Esophagus squamous epithelium (tissue), 5 donors: ENCODE data around the gene KCNE2. TPM values are rescaled to one million over a fixed set of nuclear protein-coding genes. Genes with fewer than 3 reads are reported as not detected.

Experiments used
- DNase-seq: peaks from one replicate; lab custom pipeline; 2025; lab: John Stamatoyannopoulos, UW
- H3K27ac ChIP-seq, 4 donors: fragments of 200-600 bp; sonication (generic); one replicate each; pipeline ENCODE4 v1.5.1; 2016 to 2019; ENCODE audit warnings: mild to moderate bottlenecking in 1 of 4
- H3K27me3 ChIP-seq, 4 donors: fragments of 200-600 bp; sonication (generic); 1 replicate in 3 of 4; 2 replicates in 1 of 4; pipeline versions ENCODE4 v1.5.1 to v1.6.0; 2017 to 2021; ENCODE audit warnings: antibody characterized with exemption in 1 of 4
- H3K36me3 ChIP-seq, 3 donors: fragments of 200-600 bp; sonication (generic); one replicate each; pipeline ENCODE4 v1.5.1; 2016 to 2019
- H3K4me1 ChIP-seq, 3 donors: fragments of 200-600 bp; sonication (generic); one replicate each; pipeline ENCODE4 v1.5.1; 2017 to 2019
- H3K4me3 ChIP-seq, 4 donors: fragments of 200-600 bp; sonication (generic); 1 replicate in 3 of 4; 2 replicates in 1 of 4; pipeline ENCODE4 v1.5.1; 2016 to 2019; ENCODE audit warnings: mild to moderate bottlenecking in 2 of 4, moderate library complexity in 1 of 4
- H3K9me3 ChIP-seq, 3 donors: fragments of 200-600 bp; sonication (generic); one replicate each; pipeline ENCODE4 v1.5.1; 2016 to 2019
- CTCF ChIP-seq, 6 experiments: fragments of 450-650 bp in 4 of 6; fragments of 200-600 bp in 2 of 6; sonication (generic) in 2 of 6; IDR thresholded peaks; one replicate each; pipeline ENCODE4 v1.5.1; 2016 to 2019; ENCODE audit warnings: antibody characterized with exemption in 6 of 6, mild to moderate bottlenecking in 4 of 6, moderate library complexity in 4 of 6
- POLR2A ChIP-seq, 4 donors: fragments of 450-650 bp; IDR thresholded peaks; one replicate each; pipeline ENCODE4 v1.6.1; 2017; ENCODE audit warnings: antibody characterized with exemption in 4 of 4, mild to moderate bottlenecking in 4 of 4, moderate library complexity in 3 of 4
- WGBS, 2 donors: methylation state at CpG; one replicate each; pipeline ENCODE4 v1.1.5; 2018; 5-methylcytosine and 5-hydroxymethylcytosine counted together
- intact Hi-C: fragments of 100-400 bp; cut with DNase I; formaldehyde crosslinking; loops from one replicate; pipeline ENCODE4 v1.15.0; 2022
- total RNA-seq, 4 donors: library from RNA; depleted of rRNA; stranded (reverse); fragments of >200 nt; gene quantifications; one replicate each; pipeline ENCODE4 v1.1.0, GENCODE V29; 2016
- donor health status: DM: yes; HTN: yes; CAD: no.

Gene KCNE2
- total RNA-seq, 4 donors from 2014 or later, result not detected

- no peak overlapping the region for H3K4me3 ChIP-seq
- no peaks in the 10 kb centered on the region for H3K9me3 ChIP-seq
- H3K4me1 ChIP-seq, result peaks cover 0 to 9% (median 0%) of the 10 kb centered on the region in 3 donors
- peaks cover 0 to 8% (median 0%) of the 10 kb centered on the region in 4 donors for H3K27me3 ChIP-seq
- H3K27ac ChIP-seq, result no peak overlapping the region
- no peak for DNase-seq
- 93 to 96% methylated on average over 3 of the region's 3 CpGs for WGBS, 2 donors
- intact Hi-C loops, result no loop called here
- H3K36me3 ChIP-seq, result no peaks in the 10 kb centered on the region
- TF ChIP-seq CTCF (IDR thresholded peaks at IDR 0.05), result no peak
- no peak for TF ChIP-seq POLR2A (IDR thresholded peaks at IDR 0.05)
These were observed 1.1 kb upstream of the KCNE2 start for GRCh38 chr21:34362670-34363069.

GRCh38 chr21:34364921-34365320 lies 1.1 kb downstream of the KCNE2 start:
- Histone ChIP-seq H3K4me1 (peaks cover 0 to 9% (median 0%) of the 10 kb centered on the region in 3 donors), H3K27me3 (peaks cover 0 to 8% (median 0%) of the 10 kb centered on the region in 4 donors), H3K27ac (no peak overlapping the region), H3K4me3 (no peak overlapping the region), H3K9me3 (no peaks in the 10 kb centered on the region), H3K36me3 (no peaks in the 10 kb centered on the region)
- intact Hi-C loops, result no loop called here
- no peak for DNase-seq
- no peak for TF ChIP-seq CTCF (IDR thresholded peaks at IDR 0.05)
- TF ChIP-seq POLR2A (IDR thresholded peaks at IDR 0.05), result no peak

GRCh38 chr21:34365809-34366208 lies 2.0 kb downstream of the KCNE2 start:
- Histone ChIP-seq H3K4me3 (no peak overlapping the region), H3K27me3 (peaks cover 0 to 8% (median 0%) of the 10 kb centered on the region in 4 donors), H3K9me3 (no peaks in the 10 kb centered on the region), H3K4me1 (peaks cover 0 to 9% (median 0%) of the 10 kb centered on the region in 3 donors), H3K27ac (no peak overlapping the region), H3K36me3 (no peaks in the 10 kb centered on the region)
- DNase-seq, result no peak
- TF ChIP-seq CTCF (IDR thresholded peaks at IDR 0.05) (no peak), POLR2A (IDR thresholded peaks at IDR 0.05) (no peak)
- WGBS, 2 donors, result 75 to 81% methylated on average over 6 of the region's 6 CpGs
- intact Hi-C loops, result no loop called here

GRCh38 chr21:34367320-34367935 lies 3.6 kb downstream of the KCNE2 start:
- Histone ChIP-seq H3K4me1 (no peaks in the 10 kb centered on the region), H3K27ac (no peak overlapping the region), H3K36me3 (no peaks in the 10 kb centered on the region), H3K27me3 (no peaks in the 10 kb centered on the region), H3K4me3 (no peak overlapping the region), H3K9me3 (no peaks in the 10 kb centered on the region)
- WGBS, 2 donors, result 37 to 59% methylated on average over 3 of the region's 3 CpGs
- TF ChIP-seq POLR2A (IDR thresholded peaks at IDR 0.05), result no peak
- peak in 5 of 6 experiments; percentile 55 to 76 (median 67) for TF ChIP-seq CTCF (IDR thresholded peaks at IDR 0.05)
- intact Hi-C loops, result no loop called here
- no peak for DNase-seq

- no peak for DNase-seq
- Histone ChIP-seq H3K36me3 (no peaks in the 10 kb centered on the region), H3K9me3 (no peaks in the 10 kb centered on the region), H3K27ac (no peak overlapping the region), H3K4me3 (no peak overlapping the region), H3K4me1 (no peaks in the 10 kb centered on the region), H3K27me3 (no peaks in the 10 kb centered on the region)
- intact Hi-C loops, result no loop called here
- TF ChIP-seq CTCF (IDR thresholded peaks at IDR 0.05), result no peak
- WGBS, 2 donors, result 9 to 33% methylated on average over 1 of the region's 1 CpG
These were observed 5.9 kb downstream of the KCNE2 start for GRCh38 chr21:34369741-34370140.
